Measurements from ENCODE around the gene CABYR. TPM values are rescaled to one million over a fixed set of nuclear protein-coding genes. Genes with fewer than 3 reads are reported as not detected.

The CABYR gene
- polyA plus RNA-seq, 1 donor: 13.0 TPM

DNA sequence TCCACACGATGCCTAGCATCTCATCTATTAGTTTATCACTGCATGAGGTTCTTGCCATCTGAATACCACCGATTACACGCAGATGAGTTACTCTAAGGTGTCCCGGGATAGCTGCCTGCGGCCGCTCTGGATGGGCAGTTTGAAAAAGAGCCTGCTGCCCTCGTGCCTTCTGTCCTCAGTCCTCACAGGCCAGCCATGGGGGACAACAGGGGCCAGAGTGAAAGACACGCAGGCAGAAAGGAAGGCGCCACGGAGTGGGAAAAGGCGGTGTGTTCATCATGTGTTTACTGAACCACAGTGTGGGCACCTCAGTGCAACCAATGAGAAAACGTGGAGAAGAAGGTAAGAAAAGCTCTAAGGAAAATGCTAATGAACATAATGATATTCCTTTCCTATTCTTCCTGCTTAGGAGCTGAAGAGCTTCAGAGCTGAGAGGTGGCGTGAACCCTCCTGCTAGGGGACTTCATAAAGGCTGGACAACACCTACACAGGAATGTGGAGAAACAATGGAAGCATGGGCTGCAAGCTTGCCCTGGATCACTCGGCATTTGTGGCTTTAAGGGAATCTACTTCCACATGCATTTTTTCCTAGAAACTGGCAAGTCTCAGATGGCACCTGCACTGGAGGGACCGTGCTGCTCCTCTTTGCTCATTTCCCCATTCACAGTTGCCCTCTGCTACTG is 50.9 kb downstream of the CABYR start:
- DNase-seq: no peak

DNA sequence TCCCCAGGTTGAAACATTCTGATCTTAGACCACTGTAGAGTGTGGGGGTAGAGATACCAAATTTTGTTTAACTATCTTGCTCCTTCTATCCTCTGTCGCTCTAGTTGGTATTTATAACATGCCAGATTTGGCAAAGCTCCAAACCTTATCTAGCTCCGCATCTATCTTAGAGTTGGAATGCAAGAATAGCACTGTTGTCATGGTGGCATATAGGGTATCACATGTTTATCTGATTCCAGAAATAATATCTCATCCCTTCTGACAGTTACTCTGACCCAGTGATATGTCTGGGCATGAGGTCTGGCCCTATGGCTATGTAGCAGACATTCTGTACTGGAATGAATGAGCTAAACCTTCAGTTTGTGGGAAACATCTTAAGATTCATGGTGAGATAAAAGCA is 51.7 kb downstream of the CABYR start:
- DNase-seq: no peak

DNA sequence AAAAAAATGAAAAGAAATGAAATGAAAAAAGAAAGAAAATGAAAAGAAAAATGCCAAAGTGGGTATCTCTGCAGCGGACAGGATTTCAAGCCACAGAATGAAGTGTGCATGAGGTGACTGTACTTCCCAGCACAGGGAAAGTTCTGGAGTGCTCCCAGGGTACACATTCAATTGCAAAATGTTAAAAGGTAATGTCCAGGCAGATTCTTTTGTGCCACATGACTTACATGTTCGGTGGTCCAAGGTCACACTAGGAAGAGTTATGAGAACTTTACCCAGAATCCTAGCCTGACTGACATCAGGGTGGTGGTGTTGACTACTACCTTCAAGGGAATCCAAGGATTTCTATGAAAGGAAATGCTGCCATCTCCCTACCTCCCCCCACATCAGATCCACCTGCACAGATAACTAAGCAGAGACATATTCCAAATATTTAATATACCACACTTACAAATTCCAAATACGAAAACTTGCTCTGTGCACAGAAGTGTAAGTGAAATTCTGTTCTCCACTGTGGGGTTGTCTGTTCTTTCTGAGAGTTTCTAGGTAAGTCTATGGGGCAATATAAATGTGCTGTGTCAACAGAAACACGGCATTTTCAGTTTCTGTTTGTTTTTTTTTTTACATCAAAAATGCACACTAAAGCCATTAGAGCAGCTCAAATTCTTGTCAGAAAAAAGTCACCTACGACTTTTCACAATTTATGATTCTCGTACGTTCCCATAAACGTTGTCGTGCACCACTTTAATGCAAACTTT is 56.6 kb downstream of the CABYR start:
- no peak for DNase-seq

DNA sequence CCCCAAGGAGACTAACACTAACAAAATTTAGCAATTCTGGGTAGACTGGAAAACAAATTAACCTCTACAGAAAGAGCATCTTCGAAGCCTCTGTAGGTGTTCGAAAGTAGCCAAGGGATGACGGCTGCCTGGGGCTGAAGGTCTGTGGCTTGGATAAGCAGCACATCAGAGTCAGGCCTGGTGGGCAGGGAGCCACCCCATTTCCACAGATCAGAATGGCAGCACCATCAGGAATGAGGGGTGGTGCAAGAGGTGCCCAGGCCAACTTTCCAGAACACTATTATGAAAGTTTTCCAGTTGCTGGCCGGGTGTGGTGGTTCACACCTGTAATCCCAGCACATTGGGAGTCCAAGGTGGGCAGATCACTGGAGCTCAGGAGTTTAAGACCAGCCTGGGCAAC is 57.9 kb downstream of the CABYR start:
- DNase-seq: no peak

DNA sequence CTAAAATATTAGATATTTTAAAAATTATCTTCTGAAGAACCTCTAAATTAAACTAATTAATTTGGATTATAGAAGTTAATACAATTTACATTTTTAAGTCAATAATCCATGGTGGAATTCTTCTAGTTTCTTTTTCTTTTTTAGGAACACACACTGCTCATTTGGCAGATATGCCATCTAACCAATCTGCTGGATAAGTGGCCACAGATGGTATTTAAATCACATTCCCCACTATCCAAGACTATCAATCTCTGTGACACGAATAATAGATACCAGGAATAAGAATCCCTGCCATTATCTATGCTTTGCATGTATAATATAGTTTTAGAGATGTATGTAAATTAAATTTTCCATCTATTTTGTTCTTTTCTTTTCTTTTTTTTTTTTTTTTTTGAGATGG is 58.5 kb downstream of the CABYR start:
- DNase-seq: no peak

DNA sequence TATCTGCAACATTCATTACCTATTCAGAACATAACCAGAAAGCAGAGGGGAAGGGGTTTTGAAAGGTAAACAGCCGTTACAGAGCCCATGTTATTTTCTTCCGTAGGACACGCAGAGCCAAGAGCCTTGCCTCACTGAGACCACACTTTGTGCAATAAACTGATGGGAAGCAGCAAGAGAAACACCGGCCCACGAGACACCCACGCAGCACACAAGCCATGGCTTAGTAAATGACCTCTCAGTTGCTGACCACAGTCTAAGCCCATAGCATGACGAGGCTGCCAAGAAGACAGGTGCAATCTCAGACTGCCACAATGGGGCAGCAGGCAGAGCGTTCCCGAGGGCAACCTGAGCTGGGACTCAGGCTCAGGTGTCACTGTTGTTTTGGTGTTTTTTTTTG is 59.6 kb downstream of the CABYR start:
- no peak for DNase-seq

DNA sequence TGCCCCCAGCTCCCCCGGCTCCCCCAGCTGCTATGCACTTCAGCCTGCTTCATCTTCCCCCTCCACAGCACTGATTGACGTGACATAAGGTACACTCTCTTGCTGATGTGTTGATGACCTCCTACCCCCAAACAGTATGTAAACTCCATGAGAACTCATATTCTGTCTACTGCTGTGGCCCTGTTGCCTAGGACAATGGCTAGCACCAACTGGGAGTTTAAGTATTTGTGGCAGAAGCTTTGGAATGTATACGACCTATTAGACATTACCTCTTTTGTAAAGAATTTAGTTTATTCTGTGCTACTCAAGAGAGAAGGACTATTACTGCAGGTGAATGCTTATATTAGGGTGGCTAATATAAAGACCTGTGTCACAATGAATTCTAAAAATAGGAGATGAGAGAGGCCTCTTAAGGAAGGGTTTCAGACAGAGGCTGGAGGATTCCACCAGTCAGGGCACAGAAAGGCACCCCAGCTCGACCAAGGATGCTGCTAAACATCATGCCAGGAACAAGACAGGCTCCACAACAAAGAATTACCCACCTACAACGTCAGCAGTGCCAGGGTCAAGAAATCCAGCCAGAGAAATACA is 60.6 kb downstream of the CABYR start:
- DNase-seq: no peak

DNA sequence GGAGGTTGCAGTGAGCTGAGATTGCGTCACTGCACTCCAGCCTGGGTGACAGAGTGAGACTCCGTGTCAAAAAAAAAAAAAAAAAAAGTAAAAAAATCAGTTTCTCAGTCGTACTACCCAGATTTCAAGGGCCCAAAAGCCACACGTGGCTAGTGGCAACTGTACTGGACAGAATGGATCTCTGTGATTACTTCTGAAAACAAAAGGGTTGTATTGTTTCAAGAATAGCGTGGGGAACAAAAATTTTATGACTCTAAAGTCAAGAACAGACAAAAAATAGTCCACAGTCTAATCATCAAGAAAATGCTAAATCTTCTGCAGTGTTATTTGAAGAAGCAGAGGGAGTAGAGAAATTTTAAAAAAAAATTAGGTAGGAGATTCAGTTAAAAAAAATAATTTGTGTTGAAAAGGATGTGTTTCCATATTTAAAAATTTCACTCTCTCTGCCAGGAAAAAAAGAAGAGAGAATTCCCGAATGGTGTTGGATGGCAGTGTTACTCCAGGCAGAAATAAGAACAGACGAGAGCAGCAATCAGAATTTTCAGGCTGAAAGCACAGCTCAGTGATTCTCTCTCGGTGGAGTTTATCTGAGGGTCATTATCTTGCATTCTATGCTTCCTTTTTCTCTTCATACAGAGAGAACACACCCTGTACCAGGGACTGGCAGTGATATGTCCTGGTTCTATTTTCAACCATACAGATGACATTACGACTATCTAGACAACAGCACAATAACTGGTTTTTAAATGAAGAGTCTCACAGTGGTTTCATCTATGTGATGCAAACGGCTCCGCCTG is 61.8 kb downstream of the CABYR start:
- DNase-seq: no peak

DNA sequence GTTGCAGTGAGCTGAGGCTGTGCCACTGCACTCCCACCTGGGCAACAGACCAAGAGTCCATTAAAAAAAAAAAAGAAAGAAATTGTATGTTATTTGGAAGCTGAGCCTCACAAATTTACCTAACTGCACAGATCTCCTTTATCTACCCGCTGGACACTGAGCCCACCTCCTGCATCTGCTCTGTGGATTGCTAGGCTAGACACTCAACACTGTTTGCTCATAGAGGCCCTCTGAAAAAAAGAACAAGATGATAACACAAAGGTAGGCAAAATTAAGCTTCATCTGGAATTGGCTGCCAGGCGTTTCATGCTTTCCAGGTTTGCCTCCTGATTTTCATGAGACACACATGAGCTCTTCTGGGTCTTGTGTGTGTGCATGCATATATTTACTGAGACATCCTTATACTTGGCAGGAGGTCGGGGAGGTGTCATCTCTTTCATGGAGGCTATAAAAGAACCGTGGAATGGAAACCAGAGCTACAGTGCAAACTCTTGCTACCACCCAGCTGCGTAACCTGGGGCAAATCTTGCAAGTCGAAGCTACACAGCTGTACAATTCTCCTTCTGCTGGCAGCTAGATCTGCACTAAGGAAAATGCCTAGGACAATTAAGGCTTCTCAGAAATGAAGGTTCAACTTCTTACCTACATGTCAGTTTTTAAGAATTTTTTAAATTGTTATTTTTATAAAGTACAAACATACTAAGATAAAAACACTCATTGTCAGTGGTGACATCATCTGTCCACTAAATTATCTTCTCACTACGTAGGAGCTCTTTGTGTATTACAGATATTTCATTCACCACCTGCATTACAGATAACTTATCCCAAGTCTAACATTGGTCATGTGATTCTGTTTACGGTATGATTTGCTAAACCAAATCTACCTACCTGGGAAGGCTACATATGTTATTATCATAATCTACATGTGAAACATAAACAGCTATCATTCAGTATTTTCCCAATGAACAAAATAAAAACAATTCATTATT is 63.1 kb downstream of the CABYR start:
- DNase-seq: no peak

DNA sequence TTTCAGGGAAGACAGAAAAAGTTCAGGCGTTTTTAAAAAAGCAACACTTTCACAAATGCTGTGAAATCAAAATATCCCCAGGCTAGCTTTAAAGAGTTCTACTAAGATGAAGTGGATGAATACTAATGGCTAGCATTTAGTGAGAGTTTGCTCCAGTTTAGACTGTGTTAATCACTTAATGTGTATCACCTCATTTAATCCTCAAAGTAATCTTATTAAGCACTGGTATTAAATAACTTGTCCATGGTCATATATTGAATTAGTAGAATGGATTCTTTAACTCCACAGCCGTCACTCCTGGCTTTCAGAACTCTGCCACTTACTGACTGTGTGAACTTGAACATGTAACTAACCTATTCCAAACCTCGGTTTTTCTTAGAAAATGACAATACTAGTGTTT is 66.0 kb downstream of the CABYR start:
- DNase-seq: no peak

DNA sequence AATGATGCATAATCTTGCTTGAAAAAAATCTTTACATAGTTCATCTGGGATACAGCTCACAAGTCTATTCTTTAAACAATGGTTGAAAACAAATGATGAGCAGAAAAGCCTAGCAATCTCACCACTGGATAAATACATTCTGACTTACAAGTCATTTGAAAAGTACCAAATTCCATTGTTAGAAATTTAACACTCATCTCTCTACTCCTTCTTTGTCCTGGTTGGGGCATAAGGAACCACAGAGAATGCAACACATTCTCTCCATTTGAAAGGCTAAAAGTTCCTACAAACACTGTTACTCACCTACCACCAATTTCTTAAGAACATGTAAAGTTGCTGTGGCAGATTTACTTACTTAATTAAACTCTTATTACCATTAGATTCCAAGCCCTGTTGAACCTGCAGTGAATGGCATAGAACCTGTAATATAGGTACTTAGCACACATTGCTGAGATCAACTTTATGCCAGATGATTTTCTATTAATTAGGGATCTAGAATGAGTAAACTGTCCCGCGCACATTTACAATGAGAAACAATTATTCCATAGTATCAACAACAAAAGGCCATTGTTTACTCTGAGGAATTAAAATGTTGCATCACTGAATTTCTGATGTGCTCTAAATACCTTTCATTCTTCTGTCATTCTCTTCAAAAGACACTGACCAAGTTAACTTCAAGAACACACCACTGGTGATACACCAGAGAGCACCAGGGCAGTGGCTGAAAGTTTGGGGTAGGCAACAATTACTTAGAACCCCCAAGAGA is 69.6 kb downstream of the CABYR start:
- no peak for DNase-seq

DNA sequence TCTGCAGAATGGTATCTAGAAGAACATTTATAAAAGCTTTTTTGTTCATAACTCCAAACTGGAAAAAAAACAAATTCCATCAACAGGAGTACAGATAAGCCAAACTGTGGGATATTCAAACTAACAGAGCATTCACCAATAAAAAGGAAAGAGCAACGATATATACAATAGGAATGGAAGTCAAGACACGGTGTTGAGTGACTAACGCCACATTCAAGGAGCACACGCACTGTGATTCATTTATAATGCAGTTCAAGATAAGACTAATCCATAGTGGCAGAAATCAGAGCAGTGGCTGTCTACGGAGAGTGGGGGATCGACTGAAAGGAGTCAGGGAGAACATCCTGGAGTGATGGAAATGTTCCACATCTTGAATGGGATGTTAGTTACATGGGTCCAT is 70.7 kb downstream of the CABYR start:
- DNase-seq: no peak

Other genes starting within 250 kb of the CABYR start
- 10.9 TPM for gene TTC39C, start 124.3 kb upstream of the CABYR start, polyA plus RNA-seq (ENCODE audit: insufficient read length)

Data from left kidney (tissue), 2 donors.